Nucleus accumbens (tissue), 56 donors: ENCODE results near the gene OPCML.
"Not testable (repeated sequence)": the region's sequence is repeated elsewhere in the genome, so short reads cannot be mapped to it uniquely, and the experiment has no call there.

ENCODE experiments used
- DNase-seq, 56 donors: peaks; one replicate each; lab custom pipeline; 2025; lab: John Stamatoyannopoulos, UW

Gene OPCML

GRCh38 chr11:132444911-132445310 is 1087.4 kb downstream of the OPCML start:
- DNase-seq: peak in 11 of 56 donors; percentile 1 to 31 (median 8)

GRCh38 chr11:132439711-132440255 is 1092.5 kb downstream of the OPCML start:
- DNase-seq: no peak

DNA sequence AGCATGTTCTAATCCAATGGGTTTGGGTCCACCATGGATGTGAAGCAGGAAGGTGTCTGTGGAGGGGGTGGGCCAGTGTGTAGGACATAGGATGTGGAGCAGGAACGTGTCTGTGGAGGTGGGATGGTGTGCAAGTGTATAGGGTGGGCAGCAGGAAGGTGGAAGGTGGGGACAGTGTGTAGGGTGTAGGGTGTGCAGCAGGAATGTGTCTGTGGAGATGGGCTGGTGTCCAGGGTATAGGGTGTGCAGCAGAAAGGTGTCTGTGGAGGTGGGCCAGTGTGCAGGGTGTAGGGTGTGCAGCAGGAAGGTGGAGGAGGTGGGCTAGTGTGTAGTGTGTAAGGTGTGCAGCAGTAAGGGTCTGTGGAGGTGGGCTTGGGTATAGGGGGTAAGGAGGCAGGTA is 1093.9 kb downstream of the OPCML start:
- DNase-seq: no peak

DNA sequence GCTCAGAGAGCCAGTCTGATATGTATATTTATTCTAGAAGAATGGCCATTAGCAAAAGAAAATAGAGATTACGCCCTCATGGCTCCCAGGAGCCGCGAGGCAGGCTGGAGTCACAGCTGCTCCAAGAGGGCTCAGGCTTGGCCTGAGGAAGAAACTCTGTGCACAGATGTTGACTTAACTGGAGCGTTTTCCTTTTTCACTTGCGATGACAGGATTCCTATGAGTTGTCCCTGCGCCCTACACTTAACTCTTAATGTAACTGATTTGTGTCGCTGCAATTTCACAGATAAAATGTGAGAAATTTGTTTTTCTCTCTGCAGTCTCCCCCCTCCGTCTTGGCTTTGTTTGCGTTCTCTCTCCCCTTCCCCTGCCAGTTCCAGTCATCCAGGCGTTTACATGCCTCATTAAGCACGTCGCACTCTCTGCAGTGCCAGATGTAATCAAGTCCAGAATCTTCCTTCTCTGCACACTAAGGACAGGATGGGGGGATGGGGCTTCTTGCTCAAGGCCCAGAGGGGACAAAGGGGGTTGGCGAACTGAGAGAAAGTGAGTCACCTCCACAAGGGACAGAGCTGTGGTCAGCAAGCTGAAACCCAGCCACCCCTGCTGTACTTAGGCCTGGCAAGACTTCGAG is 1101.8 kb downstream of the OPCML start:
- DNase-seq: no peak

DNA sequence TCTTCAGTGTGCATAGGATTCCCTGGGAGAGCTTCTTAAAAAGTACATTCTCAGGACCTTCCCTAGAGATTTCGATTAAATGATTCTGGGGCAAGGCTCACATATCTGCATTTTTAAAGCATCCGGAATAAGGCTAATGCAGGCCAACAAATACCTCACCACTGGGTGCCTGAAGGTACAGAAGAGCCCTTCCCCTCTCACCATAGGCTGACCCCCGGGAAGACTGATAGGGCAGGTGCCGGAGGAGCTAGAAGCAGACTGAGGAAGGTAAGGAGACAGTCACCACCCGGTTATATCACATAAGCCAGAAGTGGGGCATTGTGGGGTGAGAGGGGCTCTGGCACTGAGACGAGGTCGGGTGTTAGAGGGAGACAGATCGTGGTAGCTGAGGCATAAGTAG is 1102.6 kb downstream of the OPCML start:
- DNase-seq: no peak

DNA sequence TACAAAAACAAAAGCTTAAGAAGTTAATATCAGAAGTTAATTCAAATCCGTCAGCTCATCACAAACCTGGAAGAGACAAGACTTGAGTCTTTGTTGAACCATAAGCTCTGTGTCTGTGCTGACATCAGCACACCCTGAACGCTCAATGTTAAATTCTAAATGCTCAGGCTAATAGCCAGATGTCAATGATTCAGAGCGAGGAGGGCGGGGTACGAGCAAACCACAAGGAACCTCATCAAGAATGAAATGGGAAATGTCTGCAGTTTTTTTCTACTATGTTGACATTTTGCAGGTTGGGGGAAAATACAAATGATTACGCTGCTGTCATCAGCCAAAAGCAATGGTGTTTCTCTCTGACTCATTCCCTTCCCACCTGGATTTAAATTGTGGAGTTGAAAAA is 1104.7 kb downstream of the OPCML start:
- DNase-seq: no peak

DNA sequence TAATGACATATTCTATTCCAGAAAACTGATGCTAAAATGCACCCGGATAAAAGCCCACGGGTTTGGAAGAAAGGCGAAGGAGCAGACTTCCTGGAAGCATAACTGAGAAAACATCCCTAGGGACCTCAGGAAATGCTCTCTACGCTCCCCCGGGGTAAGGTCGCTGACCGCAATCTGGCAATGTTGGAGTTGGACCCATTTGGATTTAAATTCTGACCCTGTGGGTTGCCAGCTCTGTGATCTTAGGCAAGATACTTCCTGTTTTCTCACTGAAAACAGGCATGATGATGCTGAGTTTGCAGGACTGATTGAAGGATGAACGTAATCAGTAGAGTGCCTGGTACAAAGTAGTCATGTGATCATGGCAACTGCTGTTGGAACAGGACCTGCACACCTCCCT is 1107.9 kb downstream of the OPCML start:
- no peak for DNase-seq

DNA sequence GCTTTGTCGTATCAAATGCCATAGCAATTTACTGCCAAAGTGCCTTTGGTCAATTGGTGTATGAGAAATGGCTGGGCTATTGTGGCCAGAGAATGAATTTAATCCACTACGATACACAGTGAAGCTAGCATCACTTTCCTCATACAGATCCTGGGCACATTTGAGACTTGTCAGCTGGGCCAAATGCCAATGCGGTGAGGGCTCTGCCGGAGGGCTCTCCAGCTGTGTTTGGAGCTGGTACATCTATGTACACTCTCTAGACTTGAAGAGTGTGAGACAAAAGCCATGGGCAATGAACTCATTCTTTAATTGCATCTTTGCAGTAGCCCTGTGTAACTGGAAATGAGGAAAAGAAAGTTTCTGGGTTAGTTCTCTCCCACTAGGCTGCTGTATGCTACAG is 1109.0 kb downstream of the OPCML start:
- no peak for DNase-seq

GRCh38 chr11:132422722-132423121 is 1109.6 kb downstream of the OPCML start:
- no peak for DNase-seq

DNA sequence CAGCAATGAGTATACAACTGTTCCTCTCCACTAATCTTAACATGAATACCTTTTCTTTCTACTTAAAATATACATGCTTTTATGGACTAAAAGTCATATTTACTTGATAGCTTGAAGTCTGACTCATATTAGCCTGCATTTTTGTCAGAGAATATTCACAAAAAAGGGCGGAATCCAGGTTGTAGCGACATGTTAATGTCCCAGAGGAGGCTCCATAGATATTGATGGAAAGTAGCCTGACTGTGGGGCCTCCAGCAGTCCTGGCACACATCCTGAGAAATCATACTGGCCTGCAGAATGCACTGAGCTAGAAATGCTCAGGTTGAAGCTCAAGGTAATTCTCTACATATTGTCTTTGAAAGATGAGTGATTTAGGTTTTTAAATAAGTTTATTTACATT is 1110.7 kb downstream of the OPCML start:
- no peak for DNase-seq

- no peak for DNase-seq
Observed at GRCh38 chr11:132414451-132414850, 1117.8 kb downstream of the OPCML start.

DNA sequence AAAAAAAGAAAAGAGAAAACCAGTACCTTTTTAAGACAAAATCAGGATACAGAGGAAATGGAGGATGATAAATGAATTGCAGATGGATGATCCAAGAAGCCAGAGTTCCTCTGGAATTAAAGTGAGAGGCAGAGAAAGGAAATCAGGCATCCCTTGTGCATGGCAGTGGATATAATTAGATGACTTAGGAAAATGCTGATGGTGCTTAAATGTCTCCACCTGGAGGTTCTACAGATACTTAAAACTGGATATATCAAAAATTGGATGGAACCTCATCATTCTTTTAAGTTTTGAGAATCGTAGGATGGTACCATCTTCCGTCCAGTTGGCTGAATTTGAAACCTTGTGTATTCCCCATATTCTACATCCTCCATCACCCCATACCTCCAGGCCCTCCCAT is 1121.9 kb downstream of the OPCML start:
- DNase-seq: no peak

DNA sequence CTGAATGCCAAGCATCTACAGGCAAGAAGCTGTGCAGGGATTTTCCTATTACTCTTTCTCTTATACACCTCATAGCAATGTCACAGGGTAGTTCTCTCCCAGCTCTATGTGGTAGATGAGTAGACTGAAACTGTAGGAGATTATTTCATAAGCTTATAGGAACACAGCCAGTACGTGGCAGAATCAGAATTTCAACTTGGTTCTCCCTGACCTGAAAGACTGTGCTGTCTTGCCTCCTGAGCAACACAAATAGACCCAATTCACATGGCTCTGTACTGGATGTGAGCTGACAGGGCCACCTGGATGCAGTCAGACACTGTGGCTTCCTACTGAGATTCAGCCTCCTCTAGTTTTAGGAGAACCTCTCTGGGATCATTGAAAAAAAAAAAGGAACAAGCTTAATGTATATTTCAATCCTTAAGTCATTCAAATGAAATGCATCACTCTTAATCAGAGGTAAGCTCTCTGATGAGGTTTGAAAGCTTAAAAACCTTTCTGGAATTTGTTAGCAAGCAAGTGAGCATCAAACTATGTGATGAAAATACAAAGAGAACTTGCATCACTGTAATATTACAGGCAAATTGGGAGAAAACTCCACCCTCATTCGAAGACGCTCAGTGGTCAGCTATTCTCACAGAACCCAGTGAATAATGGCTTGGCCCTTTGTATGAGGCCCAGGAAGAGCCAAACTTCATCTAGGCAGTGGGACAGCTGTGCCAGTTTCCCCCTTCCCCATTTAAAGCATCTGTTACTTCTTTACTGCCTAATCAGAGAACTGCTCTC is 1122.5 kb downstream of the OPCML start:
- no peak for DNase-seq

DNA sequence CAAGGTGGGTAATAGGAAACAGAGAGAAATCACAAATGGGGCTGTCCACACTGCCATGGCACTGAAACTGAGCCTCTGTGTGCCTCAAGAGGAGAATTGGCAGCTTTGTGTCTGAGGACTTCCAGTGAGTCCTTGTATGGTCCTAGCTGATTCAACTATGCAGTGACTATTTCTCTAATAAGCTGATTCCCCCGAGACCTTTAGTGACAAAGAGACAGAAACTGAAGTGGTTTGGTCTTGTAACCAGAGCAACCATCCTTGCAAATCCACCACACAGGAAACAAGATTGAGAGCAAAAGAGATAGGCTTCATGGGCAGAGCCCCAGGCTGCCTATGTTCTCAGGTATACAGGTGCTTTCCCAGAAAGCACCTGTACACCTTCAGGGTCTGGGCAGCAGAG is 1123.4 kb downstream of the OPCML start:
- DNase-seq: no peak

DNA sequence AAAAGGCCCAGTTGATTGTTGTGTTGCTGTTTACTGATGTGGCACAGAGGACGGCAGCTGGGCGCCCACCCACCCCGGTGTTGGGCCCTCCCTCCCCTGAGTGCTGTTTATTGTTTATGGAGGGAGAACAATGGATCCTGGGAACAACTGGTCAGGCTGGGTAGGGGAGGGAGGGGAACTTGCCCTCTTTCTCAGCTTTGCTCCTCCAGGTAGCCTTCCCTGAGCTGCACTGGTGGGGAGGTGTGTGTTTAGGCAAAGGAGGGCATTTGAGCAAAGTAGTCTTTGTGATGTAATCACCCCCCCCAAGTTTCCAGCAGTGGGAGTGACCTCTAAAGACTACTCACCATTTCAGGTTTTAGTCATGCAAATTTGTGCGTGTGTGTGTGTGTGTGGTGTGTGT is 1126.6 kb downstream of the OPCML start:
- DNase-seq: no peak

- DNase-seq: peak in 47 of 56 donors; percentile 1 to 82 (median 31)
Observed at GRCh38 chr11:132402071-132402684, 1130.1 kb downstream of the OPCML start.

DNA sequence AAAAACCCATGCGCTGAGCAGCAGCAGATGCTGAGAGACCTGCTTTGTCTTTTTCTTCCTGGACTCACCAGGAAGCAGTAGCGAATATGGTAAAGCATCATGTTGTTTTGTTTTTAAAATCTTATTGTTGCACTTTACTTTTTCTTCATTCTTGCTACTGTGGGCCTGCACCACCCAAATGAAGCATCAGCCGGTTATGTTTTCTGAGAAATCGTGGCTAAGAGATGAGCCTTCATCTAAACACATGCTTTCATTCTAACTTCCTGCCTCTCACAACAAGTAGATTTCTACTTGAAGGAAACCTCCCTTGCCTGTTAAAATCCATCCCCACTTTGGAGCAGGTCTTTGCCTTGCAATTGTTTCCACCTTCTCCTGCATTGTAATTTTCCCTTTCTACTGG is 1136.0 kb downstream of the OPCML start:
- no peak for DNase-seq

- DNase-seq: no peak
Observed at GRCh38 chr11:132395434-132395833, 1136.9 kb downstream of the OPCML start.

DNA sequence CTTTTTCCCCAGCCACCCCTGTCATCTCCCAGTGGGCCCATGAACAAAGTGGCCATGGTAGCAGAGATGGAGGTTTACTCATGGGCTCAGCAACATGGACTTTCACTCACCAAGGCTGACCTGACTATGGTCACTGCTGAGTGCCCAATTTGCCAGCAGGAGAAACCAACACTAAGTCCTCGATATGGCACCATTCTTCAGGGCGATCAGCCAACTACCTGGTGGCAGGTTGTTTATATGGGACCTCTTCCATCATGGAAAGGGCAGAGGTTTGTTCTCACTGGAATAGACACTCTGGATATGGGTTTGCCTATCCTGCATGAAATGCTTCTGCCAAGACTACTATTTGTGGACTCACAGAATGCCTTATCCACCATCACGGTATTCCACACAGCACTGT is 1152.8 kb downstream of the OPCML start:
- DNase-seq: no peak

DNA sequence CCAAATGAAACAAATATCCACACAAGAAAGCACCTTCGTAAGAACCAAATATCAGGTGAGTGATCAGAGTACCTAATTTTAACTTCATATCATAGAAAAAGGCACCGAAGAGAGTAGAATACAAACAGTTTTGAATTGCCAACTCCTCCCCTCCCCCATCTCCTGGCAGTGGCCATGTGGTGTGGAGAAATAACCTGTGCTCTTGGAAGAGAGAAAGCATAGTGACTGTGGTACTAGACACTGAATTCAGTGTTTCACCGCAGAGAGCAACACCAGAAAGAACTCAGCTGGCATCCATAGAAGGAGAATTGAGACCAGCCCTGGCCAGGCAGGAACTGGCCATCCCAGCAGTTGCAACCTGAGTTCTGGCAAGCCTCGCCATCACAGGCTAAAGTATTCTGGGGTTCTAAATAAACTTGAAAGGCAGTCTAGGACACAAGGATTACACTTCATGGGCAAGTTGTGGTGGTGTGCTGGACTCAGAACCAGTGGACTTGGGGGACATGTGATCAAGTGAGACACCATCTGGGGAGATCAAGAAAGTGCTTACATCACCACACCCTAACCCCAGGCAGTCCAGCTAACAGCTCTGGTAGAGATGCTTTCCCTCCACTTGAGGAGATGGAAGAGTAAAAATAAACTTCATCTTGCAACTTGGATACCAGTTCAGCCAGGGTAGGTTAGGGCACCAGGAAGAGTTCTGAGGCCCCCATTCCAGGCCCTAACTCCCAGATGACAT is 1158.7 kb downstream of the OPCML start:
- DNase-seq: no peak

- not testable (repeated sequence) for DNase-seq
Observed at GRCh38 chr11:132370114-132370513, 1162.2 kb downstream of the OPCML start.
